B cell (primary cell): ENCODE data around the gene PLA2G1B.

Experiments
- CTCF ChIP-seq: fragments of 200-600 bp; IDR thresholded peaks from one replicate; pipeline ENCODE4 v1.8.0; 2022; ENCODE audit warnings: antibody characterized with exemption, mild to moderate bottlenecking
- EZH2 ChIP-seq: IDR thresholded peaks from 2 replicates; pipeline ENCODE4 v1.6.1; 2012; ENCODE audit warnings: borderline replicate concordance, low read depth, mild to moderate bottlenecking, moderate library complexity, low read length; ENCODE audit not compliant: insufficient read depth, poor library complexity, severe bottlenecking

DNA sequence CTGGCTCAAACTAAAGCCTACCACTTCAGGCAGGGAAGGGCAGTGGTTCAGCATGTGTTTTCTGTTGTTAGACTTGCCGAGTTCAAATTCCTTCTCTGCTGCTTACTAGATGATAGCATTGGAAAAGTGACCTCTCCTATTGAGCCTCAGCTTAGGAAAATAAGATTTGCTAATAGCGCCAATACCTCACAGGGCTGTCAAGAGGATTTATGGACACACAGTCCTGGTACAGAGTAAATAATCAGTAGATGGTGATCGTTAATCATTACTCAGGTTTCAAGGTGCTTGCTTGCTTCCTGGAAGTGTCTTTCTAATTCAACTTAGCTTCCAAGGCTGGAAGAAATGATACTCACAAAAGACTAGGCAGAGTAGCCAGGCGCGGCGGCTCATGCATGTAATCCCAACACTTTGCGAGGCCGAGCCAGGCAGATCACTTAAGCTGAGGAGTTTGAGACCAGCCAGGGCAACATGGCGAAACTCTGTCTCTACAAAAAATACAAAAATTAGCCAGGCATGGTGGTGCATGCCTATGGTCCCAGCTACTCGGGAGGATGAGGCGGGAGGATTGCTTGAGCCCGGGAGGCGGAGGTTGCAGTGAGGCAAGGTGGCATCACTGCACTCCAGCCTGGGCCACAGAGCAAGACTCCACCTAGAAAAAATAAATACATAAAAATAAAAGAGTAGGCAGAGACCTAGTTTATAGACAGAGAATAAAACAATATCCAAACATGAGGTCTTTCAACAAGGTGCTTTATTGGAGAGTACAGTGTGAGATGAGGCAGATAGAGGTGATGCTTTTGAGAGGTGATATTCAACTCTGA is 6.0 kb downstream of the PLA2G1B start:
- no peak for TF ChIP-seq CTCF
- no peak for TF ChIP-seq EZH2
